Activated naive CD4-positive, alpha-beta T cell treated with anti-CD3 and anti-CD28 coated beads, Interleukin-2, amount 10 ng/mL, durations not matched to agents 7 days and 5 days (primary cell): ENCODE measurements around the gene ZNF248.
"Not testable (repeated sequence)": the region's sequence is repeated elsewhere in the genome, so short reads cannot be mapped to it uniquely, and the experiment has no call there.

Source experiments
- CTCF ChIA-PET: fragments of 350-600 bp; sonication (Branson Sonifier 250); formaldehyde crosslinking; loops from one replicate; lab custom pipeline; 2021; ENCODE audit warnings: antibody characterized with exemption; lab: Charles Lee
- DNase-seq: peaks from one replicate; pipeline ENCODE4 v3.0.0-alpha.2; 2020
- H3K27ac Mint-ChIP-seq: one replicate; pipeline ENCODE4 v1.8.0; 2021; ENCODE audit warnings: mild to moderate bottlenecking, moderate library complexity, mixed read lengths
- H3K27me3 Mint-ChIP-seq: one replicate; pipeline ENCODE4 v1.8.0; 2021; ENCODE audit warnings: mild to moderate bottlenecking, mixed read lengths
- H3K36me3 Mint-ChIP-seq: one replicate; pipeline ENCODE4 v1.8.0; 2021; ENCODE audit warnings: mixed read lengths
- H3K4me1 Mint-ChIP-seq: one replicate; pipeline ENCODE4 v1.8.0; 2021; ENCODE audit warnings: mixed read lengths
- H3K4me3 Mint-ChIP-seq: one replicate; pipeline ENCODE4 v1.8.0; 2021; ENCODE audit warnings: mild to moderate bottlenecking, moderate library complexity, mixed read lengths
- H3K9me3 Mint-ChIP-seq: one replicate; pipeline ENCODE4 v1.8.0; 2021; ENCODE audit warnings: mixed read lengths

The ZNF248 gene

DNA sequence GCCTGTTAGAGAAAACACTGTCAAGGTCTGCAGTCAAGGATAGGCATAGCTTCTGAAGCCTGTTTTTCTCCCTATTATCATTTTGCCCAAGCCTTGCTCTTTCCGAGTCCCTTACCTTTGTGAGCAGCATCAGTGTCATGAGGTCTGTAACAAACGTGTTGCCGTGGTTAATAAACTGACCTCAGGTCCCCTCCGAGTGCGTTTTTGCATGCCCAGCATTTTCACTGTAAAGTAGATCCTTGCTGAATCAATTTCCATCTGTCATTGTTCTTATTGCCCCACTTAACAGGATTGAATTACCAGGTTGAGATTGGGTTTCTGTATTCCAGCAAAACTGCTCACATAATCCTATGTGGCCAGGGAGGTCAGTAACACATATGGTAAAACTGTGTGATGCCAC lies 110.3 kb downstream of the ZNF248 start:
- H3K27me3 Mint-ChIP-seq, result no peaks in the 10 kb centered on the region
- no peaks in the 10 kb centered on the region for H3K36me3 Mint-ChIP-seq
- CTCF ChIA-PET, result no interaction called here
- no peaks in the 10 kb centered on the region for H3K4me1 Mint-ChIP-seq
- peaks cover 12% of the 10 kb centered on the region for H3K9me3 Mint-ChIP-seq
- no peak overlapping the region for H3K27ac Mint-ChIP-seq
- no peak overlapping the region for H3K4me3 Mint-ChIP-seq
- no peak for DNase-seq

DNA sequence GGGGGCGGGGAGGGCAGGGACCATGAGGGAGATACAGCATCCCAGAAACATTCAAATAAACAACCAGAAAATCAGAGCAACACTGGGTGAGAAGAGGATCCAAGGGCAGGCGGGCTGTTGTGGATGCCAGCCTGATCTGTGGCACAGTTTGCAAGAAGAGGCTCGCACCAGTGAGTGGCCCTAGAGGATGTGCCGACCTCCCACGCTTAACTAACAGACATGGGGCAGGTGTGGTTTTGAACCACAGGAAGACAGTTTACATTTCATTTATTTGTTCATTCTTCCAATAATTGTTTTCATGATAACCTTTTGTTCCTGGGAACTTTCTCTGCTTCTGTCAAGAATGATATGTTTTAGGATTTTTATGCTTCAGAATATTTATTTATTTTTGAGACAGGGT lies 115.6 kb downstream of the ZNF248 start:
- Mint-ChIP-seq H3K4me1 (no peaks in the 10 kb centered on the region), H3K27me3 (no peaks in the 10 kb centered on the region), H3K9me3 (peaks cover 21% of the 10 kb centered on the region), H3K36me3 (no peaks in the 10 kb centered on the region), H3K27ac (no peak overlapping the region), H3K4me3 (no peak overlapping the region)
- no peak for DNase-seq
- CTCF ChIA-PET, result no interaction called here

DNA sequence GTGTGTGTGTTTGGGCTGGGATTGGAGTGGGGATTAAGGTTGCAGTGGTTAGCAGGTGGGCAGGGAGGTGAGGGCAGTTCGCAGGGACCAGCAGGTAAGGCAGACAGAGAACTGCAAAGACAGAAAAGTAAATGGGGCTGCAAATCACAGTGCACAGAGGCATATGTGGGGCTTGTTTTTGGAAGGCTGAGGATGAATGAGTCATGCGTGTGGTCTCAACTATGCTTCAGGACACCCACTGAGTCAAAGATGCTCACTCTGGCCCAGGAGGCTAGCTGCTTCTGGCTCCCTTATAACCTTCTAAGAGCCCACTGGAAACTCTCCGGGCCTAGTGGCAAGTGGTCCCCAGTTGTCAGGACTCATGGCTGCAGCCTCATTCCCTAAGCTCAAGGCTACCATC lies 118.2 kb downstream of the ZNF248 start:
- H3K9me3 Mint-ChIP-seq, result peaks cover 25% of the 10 kb centered on the region
- CTCF ChIA-PET, result no interaction called here
- no peak for DNase-seq
- H3K4me3 Mint-ChIP-seq, result no peak overlapping the region
- H3K27ac Mint-ChIP-seq, result no peak overlapping the region
- H3K4me1 Mint-ChIP-seq, result no peaks in the 10 kb centered on the region
- H3K27me3 Mint-ChIP-seq, result no peaks in the 10 kb centered on the region
- H3K36me3 Mint-ChIP-seq, result no peaks in the 10 kb centered on the region

DNA sequence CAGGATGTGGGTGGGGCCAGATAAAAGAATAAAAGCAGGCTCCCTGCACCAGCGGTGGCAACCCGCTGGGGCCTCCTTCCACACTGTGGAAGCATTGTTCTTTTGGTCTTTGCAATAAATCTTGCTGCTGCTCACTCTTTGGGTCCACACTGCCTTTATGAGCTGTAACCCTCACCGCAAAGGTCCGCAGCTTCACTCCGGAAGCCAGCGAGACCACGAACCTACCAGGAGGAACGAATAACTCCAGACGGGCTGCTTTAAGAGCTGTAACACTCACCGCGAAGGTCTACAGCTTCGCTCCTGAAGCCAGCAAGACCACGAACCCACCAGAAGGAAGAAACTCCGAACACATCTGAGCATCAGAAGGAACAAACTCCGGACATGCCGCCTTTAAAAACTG lies 119.2 kb downstream of the ZNF248 start:
- H3K27me3 Mint-ChIP-seq, H3K4me1 Mint-ChIP-seq, DNase-seq, H3K4me3 Mint-ChIP-seq, CTCF ChIA-PET, H3K36me3 Mint-ChIP-seq, H3K27ac Mint-ChIP-seq: not testable (repeated sequence)
- H3K9me3 Mint-ChIP-seq, result peaks cover 30% of the 10 kb centered on the region

DNA sequence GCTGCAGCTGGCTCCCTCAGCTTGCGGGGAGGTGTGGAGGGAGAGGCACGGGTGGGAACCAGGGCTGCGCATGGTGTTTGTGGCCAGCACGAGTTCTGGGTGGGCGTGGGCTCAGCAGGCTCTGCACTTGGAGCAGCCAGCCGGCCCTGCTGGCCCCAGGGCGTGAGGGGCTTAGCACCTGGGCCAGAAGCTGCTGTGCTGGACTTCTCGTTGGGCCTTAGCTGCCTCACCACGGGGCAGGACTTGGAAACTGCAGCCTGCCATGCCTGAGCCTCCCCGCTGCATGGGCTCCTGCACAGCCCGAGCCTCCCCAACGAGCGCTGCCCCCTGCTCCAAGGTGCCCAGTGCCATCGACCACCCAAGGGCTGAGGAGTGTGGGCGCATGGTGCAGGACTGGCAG lies 120.1 kb downstream of the ZNF248 start:
- CTCF ChIA-PET, result no interaction called here
- H3K27me3 Mint-ChIP-seq, result no peaks in the 10 kb centered on the region
- no peaks in the 10 kb centered on the region for H3K36me3 Mint-ChIP-seq
- no peaks in the 10 kb centered on the region for H3K4me1 Mint-ChIP-seq
- no peak overlapping the region for H3K4me3 Mint-ChIP-seq
- no peak overlapping the region for H3K27ac Mint-ChIP-seq
- no peak for DNase-seq
- H3K9me3 Mint-ChIP-seq, result peaks cover 27% of the 10 kb centered on the region

DNA sequence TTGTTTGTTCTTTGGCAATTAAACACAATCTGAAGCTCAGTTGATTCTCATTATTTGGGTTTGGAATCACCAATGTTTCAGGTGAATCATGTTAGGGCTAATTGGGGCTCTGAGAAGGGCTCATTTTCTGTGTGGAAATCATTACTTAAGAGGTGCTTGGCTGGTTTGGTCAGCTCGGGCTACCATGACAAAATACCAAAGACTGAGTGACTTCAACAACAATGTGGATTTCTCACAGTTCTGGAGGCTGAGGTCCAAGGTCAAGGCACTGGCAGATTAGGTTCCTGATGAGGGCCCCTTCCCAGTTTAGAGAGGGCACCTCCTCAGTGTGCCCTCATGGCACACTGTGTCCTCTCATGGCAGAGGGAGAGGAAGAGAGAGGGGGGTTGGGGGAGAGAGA lies 121.3 kb downstream of the ZNF248 start:
- H3K27ac Mint-ChIP-seq, result no peak overlapping the region
- no peaks in the 10 kb centered on the region for H3K4me1 Mint-ChIP-seq
- no peak overlapping the region for H3K4me3 Mint-ChIP-seq
- H3K36me3 Mint-ChIP-seq, result no peaks in the 10 kb centered on the region
- no peaks in the 10 kb centered on the region for H3K27me3 Mint-ChIP-seq
- CTCF ChIA-PET, result no interaction called here
- DNase-seq, result no peak
- peaks cover 21% of the 10 kb centered on the region for H3K9me3 Mint-ChIP-seq

DNA sequence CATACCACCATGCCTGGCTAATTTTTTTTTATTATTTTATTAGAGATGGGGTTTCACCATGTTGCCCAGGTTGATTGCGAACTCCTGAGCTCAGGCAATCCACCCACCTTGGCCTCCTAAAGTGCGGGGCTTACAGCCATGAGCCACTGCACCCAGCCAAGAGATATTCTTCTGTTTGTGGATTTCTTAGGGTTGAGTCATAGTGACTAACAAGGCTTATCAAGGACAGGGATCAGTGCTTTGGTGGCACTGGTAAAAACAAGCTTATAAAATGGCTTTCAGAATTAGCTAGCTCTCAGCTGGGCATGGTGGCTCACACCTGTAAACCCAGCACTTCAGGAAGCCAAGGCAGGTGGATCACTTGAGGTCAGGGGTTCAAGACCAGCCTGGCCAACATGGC lies 122.4 kb downstream of the ZNF248 start:
- DNase-seq, result no peak
- H3K36me3 Mint-ChIP-seq, result no peaks in the 10 kb centered on the region
- CTCF ChIA-PET, result no interaction called here
- no peaks in the 10 kb centered on the region for H3K4me1 Mint-ChIP-seq
- peaks cover 17% of the 10 kb centered on the region for H3K9me3 Mint-ChIP-seq
- H3K4me3 Mint-ChIP-seq, result no peak overlapping the region
- no peak overlapping the region for H3K27ac Mint-ChIP-seq
- H3K27me3 Mint-ChIP-seq, result no peaks in the 10 kb centered on the region
